Measurements from ENCODE around the gene ITPKB. TPM values are rescaled to one million over a fixed set of nuclear protein-coding genes. Genes with fewer than 3 reads are reported as not detected.

The ITPKB gene
- total RNA-seq, 1 experiment from 2014 or later = 17.7 TPM

GRCh38 chr1:226627924-226628611 lies 111.0 kb downstream of the ITPKB start:
- no peak overlapping the region for H3K4me2 ChIP-seq (ENCODE audit: low read length)
- POLR2A ChIA-PET (ENCODE audit: unreplicated experiment) = no interaction called here
- H3K36me3 ChIP-seq (ENCODE audit: low read depth, low read length) = no peaks in the 10 kb centered on the region
- intact Hi-C loops (cut with micrococcal nuclease) = loop anchor here (2.0 kb wide), 1 partner anchor 201 kb away; no protein-coding TSS in a partner anchor
- no peaks in the 10 kb centered on the region for H3F3A ChIP-seq (ENCODE audit: low read length, unreplicated experiment)
- DNase-seq = no peak
- no peaks in the 10 kb centered on the region for H3K9me2 ChIP-seq (replicated peaks; ENCODE audit: low read length)
- H2AFZ ChIP-seq (ENCODE audit: low read length) = no peak overlapping the region
- TF ChIP-seq EZH2 (IDR thresholded peaks at IDR 0.05; ENCODE audit: low read length, unreplicated experiment) (no peak), CTCF (conservative IDR thresholded peaks at IDR 0.05; ENCODE audit: low read depth, low read length) (no peak), EZH2phosphoT487 (IDR thresholded peaks at IDR 0.05; ENCODE audit: borderline replicate concordance, low read length) (no peak)
- H3K79me2 ChIP-seq (ENCODE audit: low read length) = no peaks in the 10 kb centered on the region
- ATAC-seq = no peak
- H4K20me1 ChIP-seq (ENCODE audit: low read length) = no peaks in the 10 kb centered on the region
- no TSS peak for BruUV-seq (replicated peaks)
- H3K4me3 ChIP-seq (ENCODE audit: low read length) = no peak overlapping the region
- H3K27ac ChIP-seq (ENCODE audit: low read length) = no peak overlapping the region
- CTCF ChIA-PET = interaction anchor here (0.6 kb wide), 1 partner anchor 58 kb away, joined by 4 read pairs; no protein-coding TSS in a partner anchor
- H3K27me3 ChIP-seq (ENCODE audit: low read length) = no peaks in the 10 kb centered on the region
- no peak overlapping the region for H3K9ac ChIP-seq (ENCODE audit: low read length)
- H3K9me3 ChIP-seq (ENCODE audit: low read length) = no peaks in the 10 kb centered on the region
- peaks cover 13% of the 10 kb centered on the region for H3K4me1 ChIP-seq (ENCODE audit: insufficient read depth, low read length)

GRCh38 chr1:226627050-226627755 lies 111.9 kb downstream of the ITPKB start:
- Histone ChIP-seq H3K4me2 (ENCODE audit: low read length) (no peak overlapping the region), H3K36me3 (ENCODE audit: low read depth, low read length) (no peaks in the 10 kb centered on the region), H3K79me2 (ENCODE audit: low read length) (no peaks in the 10 kb centered on the region), H3K27ac (ENCODE audit: low read length) (no peak overlapping the region), H3K4me3 (ENCODE audit: low read length) (no peak overlapping the region), H3K9me2 (replicated peaks; ENCODE audit: low read length) (no peaks in the 10 kb centered on the region), H3K9ac (ENCODE audit: low read length) (no peak overlapping the region), H3F3A (ENCODE audit: low read length, unreplicated experiment) (no peaks in the 10 kb centered on the region), H3K9me3 (ENCODE audit: low read length) (peaks cover 3% of the 10 kb centered on the region), H4K20me1 (ENCODE audit: low read length) (no peaks in the 10 kb centered on the region), H2AFZ (ENCODE audit: low read length) (peak overlapping the region; percentile 43), H3K27me3 (ENCODE audit: low read length) (no peaks in the 10 kb centered on the region), H3K4me1 (ENCODE audit: insufficient read depth, low read length) (peaks cover 13% of the 10 kb centered on the region)
- CTCF ChIA-PET = interaction anchor here (1.0 kb wide), 2 partner anchors 60 to 201 kb away, joined by 4 to 5 read pairs; no protein-coding TSS in a partner anchor
- DNase-seq (no peak), ATAC-seq (no peak)
- BruUV-seq (replicated peaks) = no TSS peak
- POLR2A ChIA-PET (ENCODE audit: unreplicated experiment) = no interaction called here
- TF ChIP-seq EZH2 (IDR thresholded peaks at IDR 0.05; ENCODE audit: low read length, unreplicated experiment) (no peak), CTCF (conservative IDR thresholded peaks at IDR 0.05; ENCODE audit: low read depth, low read length) (no peak), EZH2phosphoT487 (IDR thresholded peaks at IDR 0.05; ENCODE audit: borderline replicate concordance, low read length) (no peak)
- intact Hi-C loops (cut with micrococcal nuclease) = loop anchor here (2.0 kb wide), 1 partner anchor 202 kb away; no protein-coding TSS in a partner anchor

Data from PC-3 (cell line).